ENCODE results near the gene MYH8.

Gene MYH8

DNA sequence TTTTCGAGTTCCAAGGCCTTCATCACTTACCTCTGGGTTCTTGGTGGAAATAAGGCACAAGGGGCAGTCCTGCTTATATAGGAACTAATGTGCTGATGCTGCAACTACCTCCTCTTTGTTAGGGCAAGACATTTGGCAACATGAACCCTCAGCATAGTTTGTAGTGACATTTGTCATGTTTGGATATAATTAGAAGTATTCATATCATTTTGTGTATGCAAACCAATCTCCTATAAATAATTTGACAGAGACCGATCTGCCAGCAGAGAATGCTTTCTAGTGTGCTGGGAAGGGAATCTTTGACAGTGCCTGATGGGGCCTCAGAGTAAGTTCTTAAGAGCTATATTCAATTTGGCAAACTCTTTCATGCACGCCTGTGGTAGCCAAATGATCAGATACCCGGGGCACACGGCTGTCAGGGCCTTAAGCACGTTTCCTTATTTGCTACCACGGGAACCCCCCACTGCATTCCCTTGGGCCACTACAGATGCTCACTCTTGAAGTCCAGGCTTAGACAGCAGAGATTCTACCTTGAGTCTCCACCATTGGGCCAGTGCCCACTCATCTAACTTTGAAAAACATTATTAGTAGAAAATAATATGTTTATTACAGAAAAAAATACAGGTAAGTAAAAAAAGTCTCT, at the start of gene MYH8:
Gene MYH8, minus strand, starts transcription at position 51 of the 643 bp plus-strand sequence. CDS start 1,723 bp downstream, outside the sequence.
- no peak for DNase-seq

DNA sequence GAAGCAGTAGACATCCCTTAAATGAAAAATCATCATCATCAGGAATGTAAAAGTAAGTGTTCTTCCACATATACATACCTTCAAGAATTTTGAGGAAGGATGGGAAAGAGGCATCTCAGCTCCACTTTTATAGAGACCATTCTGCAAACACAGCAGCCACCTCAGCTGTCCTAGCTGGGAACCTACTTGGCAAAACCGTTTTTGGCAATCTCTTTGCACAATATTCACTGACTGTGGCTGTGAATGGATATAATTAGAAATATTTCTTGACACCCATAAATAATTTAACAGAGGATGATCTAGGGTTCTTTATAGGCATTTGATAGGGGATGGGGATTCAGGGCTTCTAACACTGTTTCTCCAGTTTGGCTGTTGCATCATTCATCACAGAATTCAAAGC, 47.7 kb upstream of the MYH8 start, which contains the start of gene MYH4:
Gene MYH4, minus strand, starts transcription at position 101 of the 400 bp plus-strand sequence. CDS start 2,814 bp downstream, outside the sequence.
- DNase-seq, result no peak

DNA sequence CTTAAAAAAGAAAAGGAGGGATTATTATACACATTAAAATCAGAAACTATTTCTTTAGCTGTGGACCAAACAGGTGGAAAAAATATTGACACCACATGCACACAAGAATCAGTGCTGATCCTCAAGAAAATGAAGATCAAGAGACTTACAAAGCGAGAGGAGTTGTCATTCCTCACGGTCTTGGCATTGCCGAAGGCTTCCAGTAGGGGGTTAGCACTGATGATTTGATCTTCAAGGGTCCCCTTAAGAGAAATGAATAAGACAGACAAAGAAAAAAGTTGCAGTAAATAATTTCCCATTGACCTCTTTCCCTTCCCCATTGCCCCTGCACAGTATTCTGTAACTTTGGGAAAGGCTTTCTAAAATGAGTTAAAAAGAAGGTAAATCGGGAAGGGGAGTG, 41.7 kb upstream of the MYH8 start:
- DNase-seq, result no peak

DNA sequence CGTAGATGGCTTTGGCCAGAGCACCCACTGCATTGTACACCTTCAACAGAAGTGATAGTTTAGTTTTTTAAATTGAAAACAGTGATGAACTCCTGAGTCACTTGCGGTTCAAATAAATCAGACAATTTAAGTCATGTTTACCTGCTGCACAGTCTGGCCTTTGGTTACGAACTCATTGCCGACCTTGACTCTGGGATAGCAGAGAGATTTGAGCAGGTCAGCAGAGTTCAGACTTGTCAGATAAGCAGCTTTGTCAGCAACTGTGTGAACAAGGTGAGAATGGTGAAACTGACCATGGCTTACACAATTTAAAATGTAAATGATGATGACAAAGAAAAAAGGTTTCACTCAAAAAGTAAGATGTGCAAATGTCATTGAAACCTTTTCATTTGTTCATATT, 38.3 kb upstream of the MYH8 start:
- DNase-seq, result no peak

DNA sequence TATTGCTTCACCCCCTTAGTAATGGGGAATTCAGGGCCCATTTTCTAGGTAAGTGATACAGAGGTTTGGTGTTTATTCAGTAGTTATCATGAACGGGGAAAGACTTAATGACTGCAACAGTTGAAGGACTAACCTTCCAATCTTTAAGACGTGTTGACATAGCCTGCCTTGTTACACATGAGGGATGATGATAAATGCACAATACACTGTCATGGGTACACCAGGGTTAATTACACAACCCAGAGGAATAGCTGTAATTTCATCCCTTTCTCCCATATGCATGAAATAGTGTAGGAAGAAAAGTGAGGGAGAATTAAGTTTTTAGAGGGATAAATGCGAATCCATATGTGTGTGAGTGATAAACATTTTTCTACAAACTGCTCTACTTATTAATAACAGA, 37.0 kb upstream of the MYH8 start:
- no peak for DNase-seq

DNA sequence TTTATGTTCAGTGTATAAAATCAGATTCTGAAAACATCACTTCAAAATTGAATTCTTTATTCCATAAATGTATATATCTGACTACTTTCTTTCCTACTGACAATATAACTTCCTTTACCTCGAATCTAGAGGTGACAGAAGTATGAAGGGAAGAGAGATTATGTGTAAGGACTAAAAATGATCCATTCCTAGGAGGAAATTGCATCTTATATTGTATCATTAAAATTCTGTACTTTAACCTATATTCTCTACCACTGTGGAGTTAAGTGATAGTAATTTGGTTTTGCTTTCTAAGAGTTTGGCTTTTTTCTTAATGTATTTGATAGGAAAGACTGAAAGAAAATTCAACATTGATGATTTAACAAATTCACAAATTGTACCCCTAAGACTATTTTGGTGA, 36.2 kb upstream of the MYH8 start:
- DNase-seq, result no peak

DNA sequence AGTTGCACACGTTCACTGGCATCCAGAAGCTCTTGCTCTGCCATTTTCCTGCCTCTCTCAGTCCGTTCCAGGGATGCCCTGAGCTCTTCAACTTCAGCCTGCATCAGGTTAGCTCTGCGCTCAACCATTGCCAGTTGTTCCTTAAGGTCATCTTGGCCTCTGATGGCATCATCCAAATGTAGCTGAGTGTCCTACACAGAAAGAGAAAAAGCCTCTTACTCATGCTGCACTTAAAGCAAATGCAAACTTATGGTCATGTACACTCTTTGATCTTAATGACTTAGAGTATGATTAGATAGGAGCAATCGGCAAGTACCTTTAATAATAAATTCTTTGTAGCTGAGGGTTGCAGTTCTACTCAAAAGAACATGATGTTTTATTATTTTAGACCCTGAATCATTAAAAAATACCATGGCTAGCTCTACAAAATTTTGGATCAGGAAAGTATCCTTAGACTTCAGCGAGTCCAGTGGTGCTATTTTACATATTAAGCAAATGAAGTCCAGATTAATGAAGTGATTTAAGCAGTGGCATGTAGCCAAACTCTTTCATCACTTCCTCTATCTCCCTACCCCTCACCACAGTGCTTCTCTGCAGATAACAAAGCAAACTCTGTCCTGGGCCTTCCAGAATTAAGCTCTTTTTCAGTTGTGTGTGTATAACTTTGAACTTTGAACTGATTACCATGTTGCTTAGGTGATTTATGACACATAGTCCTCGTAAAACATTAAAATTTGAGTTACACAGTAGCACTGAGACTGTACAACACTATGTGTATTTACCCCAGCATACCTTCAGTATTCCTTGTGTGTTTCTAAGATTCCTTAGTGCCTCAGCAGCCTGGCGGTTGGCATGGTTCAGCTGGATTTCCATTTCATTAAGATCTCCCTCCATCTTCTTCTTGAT, 25.5 kb upstream of the MYH8 start:
- no peak for DNase-seq

DNA sequence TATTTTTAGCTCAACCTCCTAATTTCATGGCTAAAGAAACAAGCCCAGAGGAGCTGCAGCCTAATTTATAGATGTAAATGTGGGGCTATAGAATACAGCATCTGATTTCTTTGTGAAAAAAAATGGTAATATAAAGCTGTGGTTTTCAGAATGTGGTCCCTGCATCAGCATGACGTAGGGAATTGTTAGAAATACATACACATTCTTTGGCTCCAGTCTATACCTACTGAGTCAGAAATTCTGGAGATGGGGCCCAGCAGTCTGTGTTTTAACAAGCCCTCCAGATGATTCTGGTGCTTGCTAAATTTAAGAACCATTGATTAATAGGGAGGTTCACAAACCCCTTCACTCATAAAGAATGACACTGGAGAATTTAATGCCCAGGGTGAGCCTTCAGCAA, 18.1 kb upstream of the MYH8 start:
- no peak for DNase-seq

DNA sequence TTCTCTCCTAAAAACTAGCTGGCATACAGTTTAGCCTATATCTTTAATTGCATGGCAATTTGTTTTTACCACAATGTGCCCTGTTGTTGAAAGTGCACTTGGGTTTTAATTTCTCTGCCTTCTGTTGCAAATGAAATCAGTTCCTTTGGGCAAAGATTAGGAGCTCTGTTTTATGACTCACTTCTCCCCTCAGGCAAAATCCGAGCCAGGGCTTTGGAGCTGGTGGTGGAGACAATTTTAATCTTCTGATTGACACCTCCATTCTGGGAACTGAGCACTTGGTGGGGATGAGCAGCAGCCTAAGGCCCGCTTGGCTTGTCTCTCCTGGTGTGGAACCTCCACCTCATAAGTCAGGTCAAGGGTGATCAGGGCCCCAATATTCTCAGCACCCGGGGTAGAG, 13.3 kb upstream of the MYH8 start:
- DNase-seq, result no peak

DNA sequence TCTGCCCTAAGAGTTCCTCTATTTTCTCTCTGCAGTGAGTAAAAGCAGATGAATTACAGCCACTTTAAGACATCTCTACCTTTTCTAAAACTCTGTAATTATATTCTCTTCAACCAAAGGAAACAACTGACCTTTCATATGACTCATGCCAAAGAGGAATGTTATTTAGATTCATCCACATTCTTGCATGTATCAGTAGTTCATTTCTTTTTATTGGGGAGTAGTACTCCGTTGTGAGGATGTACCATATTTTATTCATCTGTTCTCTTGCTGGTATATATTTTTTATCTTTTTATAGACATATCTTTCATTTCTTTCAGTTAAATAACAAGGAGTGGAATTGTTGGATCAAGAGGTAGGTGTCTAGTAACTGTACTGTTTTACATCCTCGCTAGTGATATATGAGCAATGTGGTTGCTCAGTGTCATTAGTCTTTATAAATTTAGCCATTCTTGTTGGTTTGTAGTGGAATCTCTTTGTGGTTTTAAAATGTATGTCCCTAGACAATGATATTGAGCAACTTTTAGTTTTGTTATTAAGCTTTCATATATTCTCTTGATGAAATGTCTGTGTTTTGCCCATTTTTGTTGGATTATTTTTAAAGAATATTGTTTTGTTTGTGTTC, 7.8 kb upstream of the MYH8 start:
- no peak for DNase-seq

DNA sequence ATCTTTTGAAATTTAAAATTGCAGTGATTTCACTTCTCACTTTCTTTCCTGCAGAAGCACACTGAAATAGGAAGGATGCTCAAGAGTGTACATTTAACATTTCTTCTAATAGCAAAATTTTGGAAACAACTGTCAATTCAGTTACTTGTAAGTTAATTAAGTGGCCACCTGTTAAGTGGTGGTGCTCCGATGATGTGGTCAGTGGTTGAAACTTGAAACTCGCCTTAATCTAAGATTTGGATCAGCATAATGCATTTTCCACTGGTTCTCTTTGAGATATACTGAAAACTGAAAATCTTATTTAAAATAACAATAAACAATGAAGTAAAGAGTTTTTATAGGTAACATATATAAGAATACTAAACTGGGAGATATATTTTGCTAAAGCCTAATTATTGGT, 7.0 kb upstream of the MYH8 start:
- DNase-seq, result no peak

DNA sequence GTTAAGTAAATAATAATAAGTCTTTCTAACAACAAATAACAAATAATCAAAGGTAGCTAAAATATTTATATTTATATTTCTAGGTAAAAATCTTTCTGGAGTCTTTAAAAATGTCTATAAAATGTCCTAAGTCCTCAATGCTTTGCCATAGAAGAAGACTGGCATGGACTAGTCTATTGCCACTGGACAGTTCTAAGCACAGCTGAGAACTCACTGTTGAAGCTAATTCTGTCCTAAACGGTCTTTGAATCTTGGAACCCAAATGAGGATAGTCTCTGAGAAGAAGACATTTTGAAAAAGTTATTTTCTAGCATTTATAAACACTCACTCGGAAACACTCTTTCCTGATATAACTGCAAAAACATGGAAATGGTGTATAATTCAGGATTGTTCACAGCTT, 539 bp downstream of the MYH8 start:
- no peak for DNase-seq

DNA sequence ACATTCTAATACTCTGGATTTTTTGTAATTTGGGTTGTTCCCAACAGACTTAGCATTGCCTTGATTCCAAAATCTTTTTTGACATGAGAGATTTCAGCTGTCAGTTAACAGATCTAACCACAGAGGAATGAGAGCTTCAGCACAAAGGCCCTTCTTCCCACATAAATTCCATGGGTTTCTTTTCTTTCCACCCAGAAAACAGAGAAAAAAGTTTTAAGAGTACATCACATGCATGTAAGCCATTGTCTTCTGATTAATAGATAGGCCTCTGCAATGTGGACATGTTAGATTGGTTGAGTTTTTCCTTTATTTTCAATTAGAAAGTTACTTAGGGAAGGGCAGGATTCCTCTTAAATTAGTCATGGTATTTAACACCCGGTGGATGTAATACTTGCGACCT, 939 bp downstream of the MYH8 start:
- no peak for DNase-seq

DNA sequence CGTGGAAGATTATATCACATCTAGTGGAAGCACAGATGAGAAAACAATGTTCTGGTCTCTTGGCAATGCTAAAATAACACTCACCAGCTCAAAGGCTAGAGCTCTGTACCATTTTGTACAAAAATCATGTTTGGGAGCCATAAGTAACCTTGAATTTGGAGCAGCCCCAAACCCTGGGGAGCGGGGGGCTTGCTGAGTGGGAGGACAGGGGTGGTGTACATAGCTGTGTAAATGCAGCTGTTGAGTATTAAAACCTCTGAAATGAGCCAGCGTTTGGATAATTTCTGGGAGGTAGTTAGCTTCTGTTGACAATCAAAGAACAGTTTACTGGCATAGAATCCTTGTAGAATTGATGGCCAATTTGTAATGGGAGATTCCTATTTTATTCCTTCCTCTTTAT, 4.3 kb downstream of the MYH8 start:
- no peak for DNase-seq

DNA sequence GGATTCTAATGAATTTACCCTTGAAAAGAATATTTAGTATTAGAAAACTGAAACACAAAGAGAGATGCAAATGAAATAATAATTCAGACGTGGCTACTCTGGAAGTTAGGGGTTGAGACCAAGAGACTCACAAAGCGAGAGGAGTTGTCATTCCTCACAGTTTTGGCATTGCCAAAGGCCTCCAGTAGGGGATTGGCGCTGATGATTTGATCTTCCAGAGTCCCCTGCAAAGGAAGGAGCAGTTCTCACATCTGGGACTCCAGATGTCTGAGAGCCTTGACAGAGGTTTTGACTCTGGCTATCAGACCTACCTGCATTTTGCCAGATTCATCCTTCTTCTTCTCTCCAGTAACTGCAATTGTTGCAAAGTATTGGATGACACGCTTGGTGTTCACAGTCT, 6.6 kb downstream of the MYH8 start:
- no peak for DNase-seq

DNA sequence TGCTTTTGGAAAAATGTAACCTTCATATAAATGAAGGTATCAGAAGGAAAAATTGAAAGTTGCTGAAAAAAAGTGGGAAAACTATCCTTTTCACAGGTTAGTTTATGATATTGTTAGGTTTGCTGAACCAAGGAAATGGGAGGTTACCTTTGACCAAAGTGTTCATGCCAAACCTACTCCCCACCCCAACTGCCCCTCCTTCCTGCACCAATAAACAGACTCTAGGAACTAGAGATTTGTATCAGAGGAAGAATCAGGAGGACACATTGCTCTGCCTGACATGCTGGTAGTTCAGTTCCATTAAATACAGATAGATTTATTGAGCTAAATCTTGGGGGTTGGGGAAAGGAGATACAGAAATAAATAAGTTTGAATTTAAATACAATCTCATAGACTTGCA, 18.2 kb downstream of the MYH8 start:
- no peak for DNase-seq

DNA sequence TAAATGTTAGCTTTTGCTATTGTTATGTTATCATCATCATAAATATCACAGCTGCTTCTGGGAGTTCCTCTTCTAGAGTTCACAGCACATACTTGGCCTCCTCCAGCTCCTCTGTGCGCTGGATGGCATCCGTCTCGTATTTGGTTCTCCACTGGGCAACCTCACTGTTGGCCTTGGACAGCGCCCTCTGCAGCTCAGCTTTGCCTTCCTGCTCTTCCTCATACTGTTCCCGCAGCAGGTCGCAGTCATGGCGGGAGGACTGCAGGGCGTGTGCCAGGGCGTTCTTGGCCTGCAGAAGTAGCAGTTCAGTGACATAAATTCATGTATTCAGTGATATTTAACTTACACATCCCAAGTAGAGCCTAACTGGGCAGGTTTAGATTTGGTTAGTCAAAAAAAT, 23.4 kb downstream of the MYH8 start:
- no peak for DNase-seq

DNA sequence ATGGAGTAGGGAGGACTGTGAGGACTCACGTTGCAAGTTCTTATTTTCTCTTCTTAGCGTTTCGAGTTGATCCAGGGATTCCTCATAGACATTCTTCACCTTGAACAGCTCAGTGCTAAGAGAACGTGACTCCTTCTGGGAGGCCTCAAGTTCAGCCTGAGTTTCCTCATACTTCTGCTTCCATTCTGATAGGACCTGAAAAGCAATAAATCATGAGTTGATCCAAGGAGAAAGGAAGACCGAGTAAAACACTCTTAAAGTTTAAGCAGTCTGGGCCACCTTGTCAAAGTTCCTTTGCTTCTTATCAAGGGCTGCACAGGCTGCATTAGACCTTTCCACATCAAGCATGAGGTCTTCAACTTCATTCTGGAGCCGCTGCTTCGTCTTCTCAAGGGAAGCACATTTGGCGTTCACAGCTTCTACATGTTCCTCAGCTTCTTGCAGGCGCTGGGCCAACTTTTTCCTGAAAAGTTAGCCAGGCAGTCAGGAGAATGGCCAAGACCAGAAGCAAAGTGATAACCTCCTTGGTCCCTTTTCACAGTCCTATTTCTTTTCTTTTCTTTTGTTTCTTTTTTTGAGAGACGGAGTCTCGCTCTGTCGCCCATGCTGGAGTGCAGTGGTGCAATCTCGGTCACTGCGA, 25.1 kb downstream of the MYH8 start:
- DNase-seq, result no peak

DNA sequence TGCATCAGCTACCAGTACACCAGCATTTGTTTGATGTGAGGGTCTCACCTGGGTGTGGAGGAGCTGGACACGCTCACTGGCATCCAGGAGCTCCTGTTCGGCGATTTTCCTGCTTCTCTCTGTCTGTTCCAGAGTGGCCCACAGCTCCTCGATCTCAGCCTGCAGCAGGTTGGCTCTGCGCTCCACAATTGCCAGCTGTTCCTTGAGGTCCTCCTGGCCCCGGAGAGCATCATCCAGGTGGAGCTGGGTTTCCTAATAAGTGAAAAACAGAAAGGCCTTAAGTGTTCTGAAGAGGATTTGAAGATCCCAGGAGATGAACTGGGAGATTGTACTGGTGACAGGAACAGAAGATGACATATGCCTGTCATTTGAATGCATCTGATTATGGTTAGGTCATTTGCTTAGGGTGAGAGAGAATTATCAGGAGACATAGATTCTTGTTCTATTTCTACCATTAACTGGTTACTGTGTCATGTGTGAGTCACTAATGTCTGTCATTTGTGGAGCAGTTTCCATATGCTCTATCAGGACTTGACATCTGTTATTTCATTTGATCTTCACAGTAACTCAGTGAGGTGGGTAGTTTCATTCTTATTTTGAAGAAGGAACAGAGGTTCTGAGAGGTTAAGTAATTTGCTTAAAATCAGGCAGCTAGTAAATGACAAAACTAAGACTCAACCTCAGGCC, 27.4 kb downstream of the MYH8 start:
- DNase-seq, result no peak

DNA sequence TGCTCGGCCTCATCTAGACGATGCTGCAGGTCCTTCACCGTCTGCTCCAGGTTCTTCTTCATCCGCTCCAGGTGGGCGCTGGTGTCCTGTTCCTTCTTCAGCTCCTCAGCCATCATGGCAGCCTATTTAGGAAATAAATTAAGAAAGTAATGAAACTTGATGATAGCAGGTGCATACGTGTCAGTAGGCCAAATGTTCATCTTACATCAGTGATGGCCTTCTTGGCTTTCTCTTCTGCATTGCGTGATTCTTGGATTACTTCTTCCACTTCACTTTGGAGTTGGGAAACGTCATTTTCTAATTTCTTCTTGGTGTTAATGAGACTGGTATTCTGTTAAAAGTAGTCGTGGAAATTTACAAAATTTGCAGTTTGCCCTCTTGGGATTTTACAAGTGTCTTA, 28.9 kb downstream of the MYH8 start:
- no peak for DNase-seq

DNA sequence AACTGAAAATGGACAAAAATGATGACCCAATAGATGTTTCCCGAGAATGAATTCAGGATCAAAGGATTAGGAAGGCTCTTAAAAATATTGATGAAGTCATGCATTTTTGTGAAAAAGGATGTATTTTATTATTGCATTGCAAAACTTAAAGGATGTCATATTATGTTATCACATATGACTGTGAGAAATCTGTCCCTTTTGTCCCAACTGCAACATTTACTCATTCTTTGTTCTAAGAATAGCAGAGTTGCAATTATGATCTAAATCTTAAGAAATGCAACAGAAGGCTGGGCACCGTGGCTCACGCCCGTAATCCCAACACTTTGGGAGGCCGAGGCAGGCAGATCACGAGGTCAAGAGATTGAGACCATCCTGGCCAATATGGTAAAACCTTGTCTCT, 35.9 kb downstream of the MYH8 start:
- DNase-seq, result no peak

DNA sequence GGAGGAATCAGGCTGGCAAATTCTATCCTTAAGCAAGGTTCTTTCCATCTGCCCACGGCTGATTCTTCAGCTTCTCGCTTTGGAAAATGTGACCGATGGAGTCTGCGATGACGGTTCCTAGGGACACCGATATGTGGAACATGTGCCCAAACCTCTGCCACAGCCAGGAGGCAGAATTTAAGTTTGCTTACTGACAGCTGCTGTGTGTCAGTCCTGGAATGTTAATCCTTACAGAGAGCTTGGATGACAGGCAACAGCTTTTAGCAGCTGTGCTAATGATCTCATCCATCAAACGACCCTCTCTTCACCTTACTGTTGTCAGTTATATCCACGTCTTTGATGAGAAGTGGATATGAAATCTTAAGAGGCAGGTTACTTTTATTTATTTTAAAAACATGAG, 37.6 kb downstream of the MYH8 start:
- DNase-seq, result no peak
